GM21526 (cell line): Measurements from ENCODE around the gene RNF26.

Experiments used
- ATAC-seq: cut with Tn5 transposase; IDR thresholded peaks from one replicate; pipeline ENCODE4 v1.9.1; 2021; ENCODE audit warnings: moderate library complexity; ENCODE audit not compliant: unreplicated experiment, low FRiP score

RNF26 gene

DNA sequence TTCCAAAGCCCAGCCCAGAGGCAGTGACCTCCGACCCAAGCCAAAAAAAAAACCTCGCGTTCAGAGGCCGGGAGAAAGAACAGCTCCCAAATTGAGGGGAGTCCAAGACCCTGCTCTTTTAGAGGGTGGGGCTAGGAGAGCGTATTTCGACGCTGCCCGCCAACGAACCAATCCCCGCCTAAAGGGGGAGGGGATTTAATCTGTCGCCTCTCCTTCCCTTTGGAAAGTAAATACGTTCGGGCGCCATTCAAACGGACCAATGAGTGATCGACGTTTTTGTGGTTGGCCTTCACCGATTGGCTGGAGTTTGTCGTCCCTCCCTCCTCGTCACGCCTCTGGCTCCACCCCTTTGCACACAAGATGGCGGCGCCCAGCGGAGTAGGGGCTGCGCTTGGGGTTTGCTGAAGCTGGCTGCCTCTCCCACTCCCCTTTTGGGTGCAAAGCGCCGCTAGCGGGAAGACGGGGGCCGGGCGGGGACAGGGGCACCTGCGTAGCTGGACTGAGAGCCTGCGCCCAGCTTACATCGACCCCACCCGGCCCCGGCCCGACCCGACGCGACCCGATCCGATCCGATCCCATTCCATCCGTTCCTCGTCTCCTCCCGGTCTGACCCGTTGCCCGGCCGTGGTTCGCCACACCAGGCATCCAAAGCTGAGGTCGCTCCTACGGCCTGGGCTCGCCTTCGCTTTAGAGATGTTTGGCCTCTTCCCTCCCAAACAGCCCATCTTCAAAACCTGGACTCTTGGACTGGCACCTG, at the start of gene RNF26:
RNF26 (plus strand) TSS at position 354 of the 757 bp plus-strand sequence. CDS start 596 bp downstream, outside the sequence.
- ATAC-seq = peak; percentile 84

DNA sequence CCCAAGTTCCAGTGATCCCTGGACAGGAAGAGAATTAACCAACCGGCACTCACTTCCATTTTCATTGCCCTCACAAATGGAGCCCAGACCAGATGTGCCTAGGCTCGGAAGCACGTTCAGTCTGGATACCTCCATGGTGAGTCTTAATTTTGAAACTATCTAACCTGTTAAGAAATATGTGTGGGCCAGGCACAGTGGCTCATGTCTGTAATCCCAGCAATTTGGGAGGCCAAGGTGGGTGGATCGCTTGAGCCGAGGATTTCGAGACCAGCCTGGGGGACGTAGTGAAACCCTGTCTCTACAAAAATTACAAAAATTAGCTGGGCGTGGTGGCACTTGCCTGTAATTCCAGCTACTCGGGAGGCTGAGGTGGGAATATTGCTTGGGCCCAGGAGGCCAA, 48.9 kb upstream of the RNF26 start:
- ATAC-seq = no peak

GRCh38 chr11:119288219-119288618, 46.1 kb upstream of the RNF26 start:
- no peak for ATAC-seq

DNA sequence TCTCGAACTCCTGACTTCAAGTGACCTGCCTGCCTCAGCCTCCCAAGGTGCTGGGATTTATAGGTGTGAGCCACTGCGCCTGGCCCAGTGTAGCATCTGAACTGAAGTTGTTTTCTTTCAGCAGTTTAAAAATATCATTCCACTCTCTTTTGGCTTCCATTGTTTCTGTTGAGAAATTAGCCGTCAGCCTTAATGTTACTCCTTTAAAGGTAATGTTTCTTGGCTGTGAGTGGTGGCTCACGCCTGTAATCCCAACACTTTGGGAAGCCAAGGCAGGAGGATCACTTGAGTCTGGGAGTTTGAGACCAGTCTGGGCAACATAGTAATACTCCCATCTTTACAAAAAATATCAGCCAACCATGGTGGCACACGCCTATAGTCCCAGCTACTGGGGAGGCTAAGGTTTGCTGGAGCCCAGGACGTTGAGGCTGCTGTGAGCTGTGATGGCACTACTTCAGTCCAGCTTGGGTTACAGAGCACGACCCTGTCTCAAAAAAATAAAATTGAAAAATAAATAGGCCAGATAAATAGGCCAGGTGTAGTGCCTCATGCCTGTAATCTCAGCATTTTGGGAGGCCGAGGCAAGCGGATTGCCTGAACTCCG, 43.3 kb upstream of the RNF26 start:
- ATAC-seq = no peak

DNA sequence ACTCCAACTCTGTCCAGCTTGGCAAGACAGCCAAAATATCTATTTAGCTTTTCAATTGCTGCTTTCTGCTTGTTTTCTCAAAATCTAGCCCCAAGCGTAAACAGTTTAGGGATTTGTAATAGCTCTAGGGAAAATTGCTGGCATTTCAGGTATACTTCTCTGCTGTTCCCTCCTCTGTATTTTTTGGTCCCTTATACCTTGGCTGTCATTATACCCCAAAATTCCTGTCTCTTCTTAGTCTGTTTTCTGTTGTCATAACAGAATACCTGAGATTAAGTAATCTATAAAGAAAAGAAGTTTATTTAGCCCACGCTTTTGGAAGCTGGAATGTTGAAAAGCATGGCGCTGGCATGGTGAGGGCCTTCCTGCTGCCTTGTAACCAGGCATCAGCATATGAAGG, 40.9 kb upstream of the RNF26 start:
- no peak for ATAC-seq

DNA sequence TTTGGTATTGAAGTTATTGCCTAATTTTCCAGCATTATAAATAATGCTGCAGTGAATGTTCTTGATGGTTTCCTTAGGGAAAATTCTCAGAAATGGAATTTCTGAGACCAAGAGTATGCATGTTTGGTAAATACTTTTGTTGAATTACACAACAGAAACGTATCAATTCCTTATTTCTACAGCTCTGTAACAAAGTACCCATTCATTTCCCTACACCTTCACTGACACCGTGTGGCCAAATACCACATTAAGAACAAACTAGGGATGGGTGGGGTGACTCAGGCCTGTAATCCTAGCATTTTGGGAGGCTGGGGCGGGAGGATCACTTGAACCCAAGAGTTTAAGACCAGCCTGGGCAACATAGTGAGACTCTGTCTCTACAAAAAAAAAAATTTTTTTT, 39.1 kb upstream of the RNF26 start:
- no peak for ATAC-seq

- no peak for ATAC-seq
Measured at GRCh38 chr11:119297938-119298337, 36.4 kb upstream of the RNF26 start.

DNA sequence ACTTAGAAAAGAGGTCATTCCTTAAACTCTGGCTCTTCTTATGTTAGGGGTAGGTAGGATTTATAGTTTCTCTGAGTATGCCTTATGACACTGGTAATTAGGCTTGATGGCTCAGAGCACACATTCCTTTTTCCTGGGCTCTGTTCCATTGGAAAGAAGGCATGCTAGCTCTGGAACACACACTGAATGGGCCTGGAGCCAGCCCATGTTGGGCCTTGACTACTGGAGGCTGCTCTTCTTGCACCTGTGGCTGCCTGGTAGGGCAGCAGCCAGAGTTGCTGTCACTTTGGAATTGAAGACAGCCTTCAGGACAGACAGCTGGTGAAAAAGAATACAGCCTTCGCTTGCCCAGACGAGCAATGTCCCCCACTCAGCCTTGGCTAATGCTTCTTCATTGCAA, 35.6 kb upstream of the RNF26 start:
- no peak for ATAC-seq

DNA sequence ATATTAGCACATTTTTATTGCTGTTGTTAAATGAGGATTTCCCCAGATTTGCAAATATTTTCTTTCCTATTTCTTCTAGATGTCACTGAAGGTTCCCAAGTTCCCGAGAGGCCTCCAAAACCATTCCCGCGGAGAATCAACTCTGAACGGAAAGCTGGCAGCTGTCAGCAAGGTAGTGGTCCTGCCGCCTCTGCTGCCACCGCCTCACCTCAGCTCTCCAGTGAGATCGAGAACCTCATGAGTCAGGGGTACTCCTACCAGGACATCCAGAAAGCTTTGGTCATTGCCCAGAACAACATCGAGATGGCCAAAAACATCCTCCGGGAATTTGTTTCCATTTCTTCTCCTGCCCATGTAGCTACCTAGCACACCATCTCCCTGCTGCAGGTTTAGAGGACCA, 34.9 kb upstream of the RNF26 start:
- no peak for ATAC-seq

- ATAC-seq = no peak
Measured at GRCh38 chr11:119300198-119300964, 33.9 kb upstream of the RNF26 start.

DNA sequence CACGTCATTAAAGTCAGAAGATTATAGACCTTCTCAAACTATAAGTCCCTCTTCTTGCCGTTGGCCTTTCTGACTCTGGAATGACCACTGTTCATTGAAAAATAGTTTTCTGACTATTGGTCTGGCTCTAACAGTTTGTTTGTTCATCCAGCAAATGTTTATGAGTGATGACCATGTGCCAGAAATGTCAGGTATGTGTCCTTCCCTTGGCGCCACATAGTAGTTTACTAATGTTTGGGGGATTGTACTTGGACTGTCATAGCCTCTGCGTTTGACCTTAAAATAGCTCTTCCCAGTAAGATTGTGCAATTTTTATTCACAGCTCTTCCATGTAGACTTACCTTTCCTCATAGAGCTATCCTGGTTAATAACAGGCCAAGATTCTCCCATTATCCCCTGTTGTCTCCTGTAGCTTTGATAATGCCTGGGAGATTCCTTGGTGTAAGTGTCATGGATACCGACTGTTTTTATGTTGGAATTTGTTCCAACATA, 31.1 kb upstream of the RNF26 start:
- ATAC-seq = no peak

- ATAC-seq = no peak
Measured at GRCh38 chr11:119305556-119306372, 28.6 kb upstream of the RNF26 start.

- ATAC-seq = no peak
Measured at GRCh38 chr11:119306373-119306890, 27.9 kb upstream of the RNF26 start.

DNA sequence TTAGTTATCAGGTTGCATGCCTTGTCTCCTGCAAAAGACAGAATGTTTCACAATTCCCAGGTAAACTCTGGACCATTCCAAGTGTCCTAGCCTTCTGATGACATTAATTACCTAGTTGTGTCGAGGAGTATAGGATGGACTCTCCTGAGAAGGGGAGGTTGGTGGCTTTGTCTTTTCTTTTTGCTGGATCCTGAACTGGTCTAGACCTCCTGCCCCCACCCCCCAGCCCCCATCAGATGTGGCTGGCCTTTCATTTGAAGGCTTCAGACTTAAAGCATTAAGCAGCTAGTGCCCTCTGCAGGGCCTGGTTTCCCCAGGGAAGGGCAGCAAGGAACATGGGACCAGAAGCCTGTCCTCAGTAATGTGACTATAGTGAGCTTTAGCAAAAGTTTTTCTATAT, 27.1 kb upstream of the RNF26 start:
- no peak for ATAC-seq

- no peak for ATAC-seq
Measured at GRCh38 chr11:119307974-119308373, 26.4 kb upstream of the RNF26 start.

DNA sequence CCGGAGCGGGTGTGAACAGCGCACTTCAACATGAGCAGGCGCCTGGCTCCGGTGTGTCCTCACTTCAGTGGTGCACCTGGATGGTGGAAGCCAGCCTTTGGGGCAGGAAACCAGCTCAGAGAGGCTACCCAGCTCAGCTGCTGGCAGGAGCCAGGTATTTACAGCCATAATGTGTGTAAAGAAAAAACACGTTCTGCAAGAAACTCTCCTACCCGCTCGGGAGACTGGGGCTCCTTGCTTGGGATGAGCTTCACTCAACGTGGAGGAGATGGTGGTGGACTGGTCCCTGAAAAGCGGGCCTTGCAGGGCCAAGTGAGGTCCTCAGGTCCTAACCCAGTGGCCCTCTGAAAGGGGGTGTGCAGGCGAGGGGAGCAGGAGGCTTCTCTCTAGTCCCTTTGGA, 24.9 kb upstream of the RNF26 start:
- no peak for ATAC-seq

- ATAC-seq = no peak
Measured at GRCh38 chr11:119309953-119310681, 24.2 kb upstream of the RNF26 start.

- no peak for ATAC-seq
Measured at GRCh38 chr11:119310682-119311052, 23.7 kb upstream of the RNF26 start.

DNA sequence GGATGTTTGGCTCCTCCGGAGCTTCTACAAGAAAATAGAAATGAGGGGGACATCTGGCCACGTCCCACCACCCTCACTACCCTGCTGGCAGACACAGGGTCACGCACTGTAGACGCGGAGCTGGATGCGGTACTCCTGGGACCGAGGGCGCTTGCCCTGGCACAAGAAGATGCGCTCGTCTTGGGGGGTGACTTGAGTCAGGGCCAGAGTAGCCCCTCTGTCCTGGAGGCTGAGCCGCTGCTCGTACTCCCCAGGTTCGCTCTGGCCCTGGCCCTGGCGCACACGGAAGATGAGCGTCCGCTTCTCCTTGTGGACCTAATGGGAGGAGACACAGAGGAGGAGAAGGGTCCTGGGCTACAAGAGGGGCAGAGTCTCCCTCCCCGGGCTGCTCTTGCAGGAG, 19.6 kb upstream of the RNF26 start:
- ATAC-seq = no peak
